ENCODE data around the gene CHGA. TPM values are rescaled to one million over a fixed set of nuclear protein-coding genes. Genes with fewer than 3 reads are reported as not detected.

The CHGA gene
- total and polyA plus RNA-seq, 2 donors (not counting 1 experiment from before 2014, with no cell fraction given) = not detected

DNA sequence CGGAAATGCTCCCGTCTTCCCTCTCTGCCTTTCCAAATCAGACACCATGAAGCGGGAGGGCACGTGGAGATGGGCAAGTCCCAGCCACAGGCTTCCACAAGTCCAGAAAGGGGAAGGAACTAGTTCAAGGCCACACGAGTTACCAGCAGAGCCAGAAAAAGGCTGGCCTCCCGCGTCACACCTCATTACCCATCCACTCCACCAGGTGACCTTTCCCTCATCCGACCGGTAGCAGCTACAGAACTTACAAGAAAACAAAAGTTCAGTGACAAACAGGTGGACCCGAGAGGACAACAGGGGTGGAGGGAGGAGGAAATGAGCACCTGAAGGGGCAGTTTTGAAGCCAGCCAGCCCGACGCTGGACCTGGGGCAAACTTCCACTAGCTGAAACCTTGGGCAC, 46.9 kb downstream of the CHGA start:
- Histone ChIP-seq H3K27me3 (replicated peaks in 1 of 4; ENCODE audit: control extremely low read depth in 1 of 4, control insufficient read depth in 3 of 4, insufficient read depth in 4 of 4, low read length in 3 of 4) (no peaks in the 10 kb centered on the region), H3K9me3 (ENCODE audit: control extremely low read depth in 1 of 3, control insufficient read depth in 2 of 3, insufficient read depth in 1 of 3, low read length in 2 of 3) (peaks cover 0 to 24% (median 0%) of the 10 kb centered on the region in 3 donors), H3K27ac (ENCODE audit: low read length in 2 of 2) (no peak overlapping the region), H4K20me1 (ENCODE audit: control insufficient read depth, insufficient read depth, low read length, poor library complexity, severe bottlenecking) (peaks cover 11% of the 10 kb centered on the region), H3K9ac (ENCODE audit: low read length) (no peak overlapping the region), H3K4me3 (ENCODE audit: control extremely low read depth in 1 of 5, extremely low read depth in 1 of 5, insufficient read depth in 1 of 5, low read depth in 2 of 5, low read length in 4 of 5) (no peak overlapping the region), H3K4me1 (ENCODE audit: control insufficient read depth in 2 of 2, insufficient read depth in 2 of 2, low read length in 2 of 2) (no peaks in the 10 kb centered on the region), H3K79me2 (ENCODE audit: control insufficient read depth, insufficient read depth, low read length) (peaks cover 24% of the 10 kb centered on the region), H3K36me3 (replicated peaks in 1 of 2; ENCODE audit: control extremely low read depth in 1 of 2, control insufficient read depth in 1 of 2, extremely low read depth in 1 of 2, insufficient read depth in 2 of 2, low read length in 1 of 2) (peaks cover 0 to 8% of the 10 kb centered on the region in 2 experiments), H2AFZ (ENCODE audit: insufficient read depth, low read depth, low read length, poor library complexity, severe bottlenecking) (no peak overlapping the region), H3K4me2 (replicated peaks; ENCODE audit: low read depth, low read length, poor library complexity, severe bottlenecking) (no peak overlapping the region)
- H3K27me3 Mint-ChIP-seq = no peaks in the 10 kb centered on the region
- DNase-seq (no peak), ATAC-seq (ENCODE audit: low read depth) (no peak)
- H3K9me3 Mint-ChIP-seq (ENCODE audit: insufficient read depth) = peaks cover 3% of the 10 kb centered on the region
- intact Hi-C loops (cut with micrococcal nuclease) = no loop called here
- no peak overlapping the region for H3K4me3 Mint-ChIP-seq
- H3K4me1 Mint-ChIP-seq = peaks cover 11% of the 10 kb centered on the region
- TF ChIP-seq EZH2 (IDR thresholded peaks at IDR 0.05; ENCODE audit: borderline replicate concordance, insufficient read depth, low read depth, low read length, poor library complexity, severe bottlenecking) = no peak
- CTCF ChIA-PET = interaction anchor here (1.6 kb wide), 1 partner anchor 18 kb away, joined by 5 read pairs; no protein-coding TSS in a partner anchor
- POLR2A ChIA-PET = no interaction called here
- WGBS (ENCODE audit: insufficient coverage) = 92% methylated on average over 6 of the region's 12 CpGs
- H3K27ac Mint-ChIP-seq = no peak overlapping the region

DNA sequence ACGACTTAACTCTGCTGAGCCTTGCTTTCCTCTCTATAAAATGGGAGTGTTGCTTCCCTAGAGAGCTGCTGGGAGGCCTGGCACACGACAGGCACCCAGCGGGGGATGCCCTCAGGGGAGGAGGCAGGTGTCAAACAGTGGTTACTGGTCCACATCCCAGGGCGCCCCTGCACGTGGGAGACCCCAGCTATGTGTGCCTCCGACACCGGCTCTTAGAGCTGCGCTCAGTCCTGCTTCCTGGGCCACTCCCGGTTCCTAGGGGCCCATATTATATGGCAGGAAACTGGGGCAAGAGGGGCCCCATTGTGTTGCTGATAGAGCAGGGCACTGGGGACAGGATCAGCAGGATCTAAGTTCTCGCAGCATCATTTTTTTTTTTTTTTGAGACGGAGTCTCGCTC, 47.3 kb downstream of the CHGA start:
- CTCF ChIA-PET = no interaction called here

More for the DNA sequence above, 47.3 kb downstream of the CHGA start:
- Mint-ChIP-seq H3K4me3 (no peak overlapping the region), H3K27ac (no peak overlapping the region), H3K4me1 (peaks cover 9% of the 10 kb centered on the region), H3K27me3 (no peaks in the 10 kb centered on the region), H3K9me3 (ENCODE audit: insufficient read depth) (peaks cover 3% of the 10 kb centered on the region)
- Histone ChIP-seq H2AFZ (ENCODE audit: insufficient read depth, low read depth, low read length, poor library complexity, severe bottlenecking) (no peak overlapping the region), H3K36me3 (replicated peaks in 1 of 2; ENCODE audit: control extremely low read depth in 1 of 2, control insufficient read depth in 1 of 2, extremely low read depth in 1 of 2, insufficient read depth in 2 of 2, low read length in 1 of 2) (peaks cover 0 to 8% of the 10 kb centered on the region in 2 experiments), H3K4me2 (replicated peaks; ENCODE audit: low read depth, low read length, poor library complexity, severe bottlenecking) (no peak overlapping the region), H3K4me3 (ENCODE audit: control extremely low read depth in 1 of 5, extremely low read depth in 1 of 5, insufficient read depth in 1 of 5, low read depth in 2 of 5, low read length in 4 of 5) (no peak overlapping the region), H3K79me2 (ENCODE audit: control insufficient read depth, insufficient read depth, low read length) (peaks cover 27% of the 10 kb centered on the region), H3K4me1 (ENCODE audit: control insufficient read depth in 2 of 2, insufficient read depth in 2 of 2, low read length in 2 of 2) (no peaks in the 10 kb centered on the region), H4K20me1 (ENCODE audit: control insufficient read depth, insufficient read depth, low read length, poor library complexity, severe bottlenecking) (peaks cover 7% of the 10 kb centered on the region), H3K27ac (ENCODE audit: low read length in 2 of 2) (no peak overlapping the region), H3K9me3 (ENCODE audit: control extremely low read depth in 1 of 3, control insufficient read depth in 2 of 3, insufficient read depth in 1 of 3, low read length in 2 of 3) (peaks cover 0 to 28% (median 0%) of the 10 kb centered on the region in 3 donors), H3K27me3 (replicated peaks in 1 of 4; ENCODE audit: control extremely low read depth in 1 of 4, control insufficient read depth in 3 of 4, insufficient read depth in 4 of 4, low read length in 3 of 4) (no peaks in the 10 kb centered on the region), H3K9ac (ENCODE audit: low read length) (no peak overlapping the region)
- TF ChIP-seq EZH2 (IDR thresholded peaks at IDR 0.05; ENCODE audit: borderline replicate concordance, insufficient read depth, low read depth, low read length, poor library complexity, severe bottlenecking) = no peak
- TF ChIP-seq, protein P1, sequence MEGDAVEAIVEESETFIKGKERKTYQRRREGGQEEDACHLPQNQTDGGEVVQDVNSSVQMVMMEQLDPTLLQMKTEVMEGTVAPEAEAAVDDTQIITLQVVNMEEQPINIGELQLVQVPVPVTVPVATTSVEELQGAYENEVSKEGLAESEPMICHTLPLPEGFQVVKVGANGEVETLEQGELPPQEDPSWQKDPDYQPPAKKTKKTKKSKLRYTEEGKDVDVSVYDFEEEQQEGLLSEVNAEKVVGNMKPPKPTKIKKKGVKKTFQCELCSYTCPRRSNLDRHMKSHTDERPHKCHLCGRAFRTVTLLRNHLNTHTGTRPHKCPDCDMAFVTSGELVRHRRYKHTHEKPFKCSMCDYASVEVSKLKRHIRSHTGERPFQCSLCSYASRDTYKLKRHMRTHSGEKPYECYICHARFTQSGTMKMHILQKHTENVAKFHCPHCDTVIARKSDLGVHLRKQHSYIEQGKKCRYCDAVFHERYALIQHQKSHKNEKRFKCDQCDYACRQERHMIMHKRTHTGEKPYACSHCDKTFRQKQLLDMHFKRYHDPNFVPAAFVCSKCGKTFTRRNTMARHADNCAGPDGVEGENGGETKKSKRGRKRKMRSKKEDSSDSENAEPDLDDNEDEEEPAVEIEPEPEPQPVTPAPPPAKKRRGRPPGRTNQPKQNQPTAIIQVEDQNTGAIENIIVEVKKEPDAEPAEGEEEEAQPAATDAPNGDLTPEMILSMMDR (IDR thresholded peaks at IDR 0.05) = no peak
- POLR2A ChIA-PET = no interaction called here
- 91% methylated on average over 11 of the region's 12 CpGs for WGBS (ENCODE audit: insufficient coverage)
- ATAC-seq (ENCODE audit: low read depth) (no peak), DNase-seq (no peak)
- intact Hi-C loops (cut with micrococcal nuclease) = no loop called here

Measured in B cell (primary cell).